ENCODE measurements around the gene CCDC107.

The CCDC107 gene

DNA sequence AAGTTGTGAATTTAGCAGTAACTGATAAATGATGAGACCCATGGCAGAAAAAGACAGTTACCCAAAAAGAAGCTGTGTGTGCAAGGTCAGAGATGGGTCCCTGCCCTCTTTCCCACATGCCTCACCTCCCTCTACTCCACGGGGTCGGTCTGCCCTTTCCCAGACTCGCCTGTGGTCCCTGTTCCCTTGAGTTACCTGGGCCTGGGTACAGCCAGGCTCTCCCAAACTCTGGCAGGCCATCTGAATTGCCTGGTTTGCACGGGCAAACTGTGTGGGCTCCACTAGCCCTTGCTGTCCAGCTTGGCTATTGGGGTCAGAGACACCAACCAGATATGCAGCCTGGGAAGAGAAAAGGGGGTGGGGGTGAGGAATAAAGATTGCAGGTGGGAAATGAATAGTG, 50.1 kb downstream of the CCDC107 start:
- no peak for DNase-seq

DNA sequence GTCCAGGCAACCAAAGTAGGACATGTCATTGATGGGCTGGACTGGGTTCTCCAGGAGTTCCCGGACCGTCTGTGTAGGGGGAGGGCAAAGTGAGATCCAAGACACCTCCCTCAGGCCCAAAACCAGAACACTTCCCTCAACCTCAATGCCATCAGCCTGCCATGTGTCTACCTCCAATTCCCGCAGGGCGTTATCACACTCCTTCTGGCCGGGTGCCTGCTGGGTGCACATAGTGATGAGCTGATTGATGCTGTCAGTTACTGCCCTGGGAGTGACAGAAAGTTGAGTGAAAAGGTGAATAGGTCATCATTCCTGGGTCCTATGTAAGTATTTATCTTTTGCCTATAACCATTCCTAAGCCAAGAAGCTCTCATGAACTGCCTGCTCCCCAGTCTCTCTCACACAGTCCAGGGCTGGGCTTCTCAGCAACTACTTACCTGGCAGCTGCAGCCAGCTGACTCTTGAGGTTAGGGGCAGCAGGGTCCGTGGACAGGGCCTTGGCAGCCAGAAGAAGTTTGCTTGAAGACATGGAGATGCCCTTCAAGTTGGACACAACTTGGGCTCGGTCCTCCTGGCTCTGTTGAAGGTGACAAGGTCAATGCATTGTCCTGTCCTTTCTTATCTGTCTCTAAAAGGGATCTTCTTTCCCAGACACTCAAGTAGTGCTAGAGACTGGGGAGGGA, 52.9 kb downstream of the CCDC107 start:
- no peak for DNase-seq

Data from T1000 (cell line).